Effector memory CD4-positive, alpha-beta T cell (primary cell): Measurements from ENCODE around the gene UST.

Source experiments
- DNase-seq, 3 donors: peaks; one replicate each; pipeline ENCODE4 v3.0.0-alpha.2; 2020
- H3K27ac ChIP-seq: 2 replicates; pipeline ENCODE4 v1.7.0; 2013; ENCODE audit warnings: mild to moderate bottlenecking, low read length, moderate library complexity; ENCODE audit not compliant: insufficient read depth, poor library complexity, severe bottlenecking
- H3K27me3 ChIP-seq: replicated peaks from 2 replicates; pipeline ENCODE4 v1.7.0; 2013; ENCODE audit warnings: mild to moderate bottlenecking, low read length; ENCODE audit not compliant: insufficient read depth, control insufficient read depth, poor library complexity, severe bottlenecking
- H3K36me3 ChIP-seq: 2 replicates; pipeline ENCODE4 v1.7.0; 2013; ENCODE audit warnings: mild to moderate bottlenecking, low read length, moderate library complexity; ENCODE audit not compliant: control insufficient read depth, insufficient read depth
- H3K4me1 ChIP-seq: 2 replicates; pipeline ENCODE4 v1.7.0; 2013; ENCODE audit warnings: low read length, mild to moderate bottlenecking; ENCODE audit not compliant: control insufficient read depth, insufficient read depth, poor library complexity, severe bottlenecking
- H3K4me3 ChIP-seq: 2 replicates; pipeline ENCODE4 v1.7.0; 2013; ENCODE audit warnings: low read length, low read depth, mild to moderate bottlenecking; ENCODE audit not compliant: insufficient read depth, poor library complexity, severe bottlenecking
- H3K9me3 ChIP-seq: 2 replicates; pipeline ENCODE4 v1.7.0; 2013; ENCODE audit warnings: mild to moderate bottlenecking, low read length, moderate library complexity; ENCODE audit not compliant: control insufficient read depth

The UST gene

DNA sequence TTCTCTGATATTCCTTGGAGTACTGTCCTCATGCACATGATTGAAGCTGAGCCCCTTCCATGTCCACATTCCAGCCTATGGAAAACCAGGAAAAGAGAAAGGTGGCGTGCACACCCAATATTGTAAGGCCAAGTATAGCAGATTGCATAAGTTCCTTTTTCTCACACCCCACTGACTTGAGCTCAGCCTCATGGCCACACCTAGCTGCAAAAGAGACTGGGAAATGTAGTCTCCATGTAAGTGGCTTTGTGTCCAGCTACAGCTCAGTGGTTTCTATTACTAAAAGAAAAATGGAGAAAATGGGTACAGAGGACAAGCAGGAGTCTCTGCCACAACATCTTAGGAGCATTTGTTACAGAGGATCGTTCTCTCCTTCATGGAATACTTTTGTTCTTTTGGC lies 10.8 kb upstream of the UST start:
- H3K27ac ChIP-seq = no peak overlapping the region
- no peaks in the 10 kb centered on the region for H3K4me1 ChIP-seq
- no peaks in the 10 kb centered on the region for H3K36me3 ChIP-seq
- H3K4me3 ChIP-seq = no peak overlapping the region
- DNase-seq = no peak
- no peaks in the 10 kb centered on the region for H3K9me3 ChIP-seq
- no peaks in the 10 kb centered on the region for H3K27me3 ChIP-seq

DNA sequence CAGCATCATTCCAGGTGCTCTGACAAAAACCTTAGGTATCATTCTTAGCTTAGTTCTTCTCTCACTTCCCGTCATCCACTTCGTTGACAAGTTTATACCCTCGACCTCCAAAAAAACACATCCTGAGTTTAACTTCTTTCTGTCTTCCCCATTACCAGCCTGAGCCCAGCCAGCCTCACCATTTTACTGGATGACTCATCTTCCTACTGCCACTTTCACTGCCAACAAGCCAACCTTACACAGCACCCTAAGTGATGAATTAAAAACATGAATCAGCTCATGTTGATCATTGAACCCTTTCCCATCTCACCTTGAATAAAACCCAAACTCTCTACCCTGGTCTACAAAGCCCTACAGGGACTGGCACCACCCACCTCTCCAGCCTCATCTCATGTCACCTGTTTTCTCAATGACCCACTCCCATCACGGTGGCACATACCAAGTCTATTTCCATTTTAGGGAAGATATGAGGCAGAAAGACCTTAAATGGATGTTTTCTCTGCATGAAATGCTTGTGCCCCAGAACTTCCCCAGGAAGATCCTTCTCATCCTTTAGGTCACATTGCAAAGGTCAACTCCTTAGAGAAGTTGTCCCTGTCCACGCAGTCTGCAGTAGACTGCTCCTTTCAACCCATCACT lies 9.9 kb upstream of the UST start:
- no peak for DNase-seq
- no peaks in the 10 kb centered on the region for H3K27me3 ChIP-seq

DNA sequence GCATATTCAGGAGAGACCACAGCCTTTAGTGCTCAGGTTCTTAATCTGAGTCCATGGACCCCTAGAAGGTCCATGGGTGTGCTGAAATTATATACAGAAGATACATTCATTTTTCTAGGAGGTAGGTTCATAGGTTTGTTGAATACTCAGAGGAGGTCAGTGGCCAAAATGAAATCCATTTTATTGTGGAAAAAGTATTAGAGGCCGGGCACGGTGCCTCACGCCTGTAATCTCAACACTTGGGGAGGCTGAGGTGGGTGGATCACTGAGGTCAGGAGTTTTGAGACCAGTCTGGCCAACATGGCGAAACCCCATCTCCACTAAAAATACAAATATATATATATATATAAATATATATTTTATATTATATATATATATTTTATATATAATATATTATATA lies 9.0 kb upstream of the UST start:
- Histone ChIP-seq H3K36me3 (no peaks in the 10 kb centered on the region), H3K9me3 (no peaks in the 10 kb centered on the region), H3K27me3 (no peaks in the 10 kb centered on the region), H3K4me3 (no peak overlapping the region), H3K27ac (no peak overlapping the region), H3K4me1 (no peaks in the 10 kb centered on the region)
- no peak for DNase-seq

More for the DNA sequence above, 9.9 kb upstream of the UST start:
- Histone ChIP-seq H3K4me3 (no peak overlapping the region), H3K36me3 (no peaks in the 10 kb centered on the region), H3K9me3 (no peaks in the 10 kb centered on the region), H3K27ac (no peak overlapping the region), H3K4me1 (no peaks in the 10 kb centered on the region)

DNA sequence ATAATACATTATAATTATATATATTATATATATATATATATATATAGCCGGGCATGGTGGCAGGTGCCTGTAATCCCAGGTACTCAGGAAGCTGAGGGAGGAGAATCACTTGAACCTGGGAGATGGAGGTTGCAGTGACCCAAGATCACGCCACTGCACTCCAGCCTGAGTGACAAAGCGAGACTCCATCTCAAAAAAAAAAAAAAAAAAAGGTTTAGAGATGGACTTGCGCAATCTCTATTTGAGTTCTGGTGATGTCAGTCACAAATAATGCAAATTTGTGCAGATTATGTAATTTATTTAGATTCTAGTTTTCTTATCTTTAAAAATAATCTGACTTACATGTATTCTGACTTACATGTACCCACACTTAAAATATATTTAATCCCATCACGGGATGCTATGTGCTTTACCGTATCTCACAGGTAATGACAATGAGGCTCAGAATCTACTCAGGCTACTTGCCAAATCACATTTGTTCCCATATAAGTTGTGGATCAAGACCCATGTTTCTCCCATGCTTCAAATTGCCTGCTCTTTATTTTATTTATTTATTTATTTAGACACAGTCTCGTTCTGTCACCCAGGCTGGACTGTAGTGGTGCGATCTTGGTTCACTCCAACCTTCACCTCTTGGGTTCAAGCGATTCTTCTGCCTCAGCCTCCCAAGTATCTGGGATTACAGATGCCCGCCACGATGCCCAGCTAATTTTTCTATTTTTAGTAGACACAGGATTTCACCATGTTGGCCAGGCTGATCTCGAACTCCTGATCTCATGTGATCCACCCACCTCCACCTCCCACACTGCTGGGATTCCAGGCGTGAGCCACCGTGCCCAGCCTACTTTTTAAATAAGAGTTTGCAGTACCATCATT lies 7.6 kb upstream of the UST start:
- no peaks in the 10 kb centered on the region for H3K36me3 ChIP-seq
- no peak overlapping the region for H3K4me3 ChIP-seq
- no peaks in the 10 kb centered on the region for H3K9me3 ChIP-seq
- no peak overlapping the region for H3K27ac ChIP-seq
- no peaks in the 10 kb centered on the region for H3K27me3 ChIP-seq
- DNase-seq = no peak
- no peaks in the 10 kb centered on the region for H3K4me1 ChIP-seq

DNA sequence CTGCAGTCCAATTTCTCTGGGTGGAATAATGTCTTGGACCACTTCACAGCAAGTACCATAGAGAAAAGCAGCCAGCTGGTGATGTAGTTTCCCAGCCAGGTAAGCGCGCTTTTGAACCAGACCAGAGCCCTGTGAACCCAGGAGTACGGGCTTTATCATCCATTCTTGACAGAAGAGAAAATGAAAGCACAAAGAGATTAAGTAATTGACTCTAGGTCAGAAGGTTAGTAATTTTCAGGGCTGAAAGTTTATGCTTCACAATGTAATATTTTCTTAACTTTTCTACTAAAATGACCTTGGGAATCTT lies 7.1 kb upstream of the UST start:
- no peaks in the 10 kb centered on the region for H3K9me3 ChIP-seq
- no peaks in the 10 kb centered on the region for H3K36me3 ChIP-seq
- H3K4me1 ChIP-seq = no peaks in the 10 kb centered on the region
- DNase-seq = no peak
- no peak overlapping the region for H3K27ac ChIP-seq
- H3K4me3 ChIP-seq = no peak overlapping the region
- no peaks in the 10 kb centered on the region for H3K27me3 ChIP-seq

DNA sequence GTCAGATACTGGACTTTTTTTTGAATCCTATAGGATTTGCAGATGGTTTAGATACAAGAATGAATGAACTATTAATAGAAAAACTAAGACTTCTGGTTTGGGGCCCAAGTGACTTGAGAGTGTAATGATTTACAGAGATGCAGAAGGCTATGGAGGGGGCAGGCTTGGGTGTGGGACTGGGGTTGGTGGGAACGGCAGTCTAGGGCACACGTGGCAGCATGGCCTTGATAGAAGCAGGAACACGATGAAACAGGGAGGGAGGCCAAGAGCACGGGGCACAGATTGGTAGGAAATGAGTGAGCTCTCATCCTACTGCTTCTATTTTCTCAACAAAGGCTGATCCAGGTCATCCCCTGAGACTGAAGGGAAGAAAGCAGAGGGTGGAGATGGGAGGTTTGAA lies 3.4 kb upstream of the UST start:
- no peak overlapping the region for H3K27ac ChIP-seq
- no peak for DNase-seq
- H3K9me3 ChIP-seq = no peaks in the 10 kb centered on the region
- no peaks in the 10 kb centered on the region for H3K27me3 ChIP-seq
- no peaks in the 10 kb centered on the region for H3K36me3 ChIP-seq
- H3K4me1 ChIP-seq = peaks cover 1% of the 10 kb centered on the region
- no peak overlapping the region for H3K4me3 ChIP-seq

DNA sequence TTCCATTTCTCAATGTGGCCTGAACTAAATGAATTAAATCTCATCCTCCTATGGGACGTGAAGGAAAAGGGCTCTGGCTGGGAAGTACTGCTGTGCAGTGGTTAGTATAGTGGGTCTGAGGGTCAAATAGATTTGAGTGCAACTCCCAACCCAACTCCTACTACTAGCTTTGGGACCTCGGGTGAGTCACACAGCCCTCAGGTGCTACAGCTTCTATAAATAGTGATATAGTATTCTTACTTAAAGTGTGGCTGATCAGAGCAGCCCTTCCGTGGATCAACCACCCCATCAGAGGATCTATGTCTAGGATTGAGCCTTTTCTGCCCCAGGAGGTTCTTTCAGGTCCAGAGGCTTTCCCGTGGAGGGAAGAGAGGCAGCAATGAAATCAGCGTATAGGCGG lies 904 bp upstream of the UST start:
- peak overlapping the region; percentile 72 for H3K27ac ChIP-seq
- H3K9me3 ChIP-seq = no peaks in the 10 kb centered on the region
- H3K4me3 ChIP-seq = no peak overlapping the region
- no peaks in the 10 kb centered on the region for H3K36me3 ChIP-seq
- DNase-seq = no peak
- H3K4me1 ChIP-seq = peaks cover 6% of the 10 kb centered on the region
- H3K27me3 ChIP-seq = no peaks in the 10 kb centered on the region

DNA sequence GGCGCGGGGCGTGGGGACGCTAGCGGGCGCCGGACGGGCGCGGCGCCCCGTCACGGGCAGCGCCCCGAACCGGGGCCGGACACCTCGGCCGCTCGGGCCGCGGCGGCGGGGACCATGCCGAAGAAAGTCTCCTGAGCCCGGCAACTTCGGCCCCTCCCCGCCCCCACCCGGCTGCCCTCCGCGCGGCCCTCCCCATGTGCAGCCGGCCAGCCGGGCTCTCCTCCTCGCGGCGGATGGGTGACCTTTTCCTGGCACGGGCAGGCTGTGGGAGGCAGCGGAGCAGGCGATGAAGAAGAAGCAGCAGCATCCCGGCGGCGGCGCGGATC lies 278 bp downstream of the UST start:
- Histone ChIP-seq H3K36me3 (no peaks in the 10 kb centered on the region), H3K27me3 (no peaks in the 10 kb centered on the region), H3K9me3 (no peaks in the 10 kb centered on the region), H3K4me3 (peak overlapping the region; percentile 85), H3K27ac (peak overlapping the region; percentile 72), H3K4me1 (peaks cover 6% of the 10 kb centered on the region)
- DNase-seq = peak in 1 of 3 donors; percentile 20

DNA sequence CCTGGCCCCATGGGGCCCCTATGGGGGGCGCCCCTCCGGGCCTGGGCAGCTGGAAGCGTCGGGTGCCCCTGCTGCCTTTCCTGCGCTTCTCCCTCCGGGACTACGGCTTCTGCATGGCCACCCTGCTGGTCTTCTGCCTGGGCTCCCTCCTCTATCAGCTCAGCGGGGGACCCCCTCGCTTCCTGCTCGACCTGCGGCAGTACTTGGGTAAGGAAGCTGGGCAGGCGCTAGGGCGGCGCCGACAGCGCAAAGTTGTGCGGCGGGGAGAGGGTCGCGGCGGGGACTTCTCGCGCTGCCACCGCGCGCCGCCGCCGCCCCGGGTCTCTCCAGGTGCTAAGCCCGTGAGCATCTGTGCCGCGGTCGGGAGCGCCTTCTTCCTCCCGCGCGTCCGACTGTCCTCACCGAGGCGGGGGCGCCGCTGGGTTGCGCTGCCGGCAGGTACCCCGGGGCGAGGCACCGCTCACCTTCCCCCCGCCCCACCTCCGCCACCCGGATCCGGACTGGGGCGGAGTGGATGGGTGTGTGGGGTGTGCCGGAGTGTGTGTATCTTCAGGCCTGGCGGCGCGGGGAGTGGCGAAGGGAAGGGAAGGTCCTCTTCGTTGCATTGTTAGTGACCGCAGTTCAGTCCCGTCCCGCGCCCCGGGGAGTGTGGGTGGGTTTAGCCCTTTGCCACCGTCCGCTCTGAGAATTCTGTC lies 788 bp downstream of the UST start:
- Histone ChIP-seq H3K4me3 (peak overlapping the region; percentile 85), H3K27me3 (no peaks in the 10 kb centered on the region), H3K9me3 (no peaks in the 10 kb centered on the region), H3K4me1 (peaks cover 6% of the 10 kb centered on the region), H3K27ac (peak overlapping the region; percentile 72), H3K36me3 (no peaks in the 10 kb centered on the region)
- DNase-seq = peak; percentile 50 to 62 (median 56)

DNA sequence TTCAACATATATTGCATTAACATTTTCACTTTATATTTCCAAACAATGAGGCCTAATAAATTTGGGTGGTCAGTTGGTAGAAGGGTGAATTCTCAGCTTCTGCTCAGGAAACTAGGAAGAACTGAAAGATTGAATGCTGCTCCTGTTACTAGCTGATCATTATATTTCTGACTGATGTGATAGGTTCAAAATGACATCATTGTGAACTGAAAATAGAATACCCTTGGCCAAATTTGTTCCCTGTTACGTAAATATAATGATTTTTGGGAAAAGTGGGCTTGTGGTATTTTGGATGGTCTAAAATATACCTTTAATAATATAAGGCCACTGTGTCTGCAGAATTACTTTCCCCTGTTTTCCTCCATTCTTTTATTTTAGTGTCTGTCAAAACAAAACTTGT lies 2.8 kb downstream of the UST start:
- Histone ChIP-seq H3K36me3 (no peaks in the 10 kb centered on the region), H3K4me1 (peaks cover 6% of the 10 kb centered on the region), H3K9me3 (no peaks in the 10 kb centered on the region), H3K27ac (no peak overlapping the region), H3K4me3 (no peak overlapping the region), H3K27me3 (no peaks in the 10 kb centered on the region)
- DNase-seq = no peak
